Measurements from ENCODE around the gene ARHGEF17.
A peak's percentile ranks its signal among the peaks of the same experiment; 100 is the strongest.
"Not testable (repeated sequence)": the region's sequence is repeated elsewhere in the genome, so short reads cannot be mapped to it uniquely, and the experiment has no call there.

ARHGEF17 gene, protein sequence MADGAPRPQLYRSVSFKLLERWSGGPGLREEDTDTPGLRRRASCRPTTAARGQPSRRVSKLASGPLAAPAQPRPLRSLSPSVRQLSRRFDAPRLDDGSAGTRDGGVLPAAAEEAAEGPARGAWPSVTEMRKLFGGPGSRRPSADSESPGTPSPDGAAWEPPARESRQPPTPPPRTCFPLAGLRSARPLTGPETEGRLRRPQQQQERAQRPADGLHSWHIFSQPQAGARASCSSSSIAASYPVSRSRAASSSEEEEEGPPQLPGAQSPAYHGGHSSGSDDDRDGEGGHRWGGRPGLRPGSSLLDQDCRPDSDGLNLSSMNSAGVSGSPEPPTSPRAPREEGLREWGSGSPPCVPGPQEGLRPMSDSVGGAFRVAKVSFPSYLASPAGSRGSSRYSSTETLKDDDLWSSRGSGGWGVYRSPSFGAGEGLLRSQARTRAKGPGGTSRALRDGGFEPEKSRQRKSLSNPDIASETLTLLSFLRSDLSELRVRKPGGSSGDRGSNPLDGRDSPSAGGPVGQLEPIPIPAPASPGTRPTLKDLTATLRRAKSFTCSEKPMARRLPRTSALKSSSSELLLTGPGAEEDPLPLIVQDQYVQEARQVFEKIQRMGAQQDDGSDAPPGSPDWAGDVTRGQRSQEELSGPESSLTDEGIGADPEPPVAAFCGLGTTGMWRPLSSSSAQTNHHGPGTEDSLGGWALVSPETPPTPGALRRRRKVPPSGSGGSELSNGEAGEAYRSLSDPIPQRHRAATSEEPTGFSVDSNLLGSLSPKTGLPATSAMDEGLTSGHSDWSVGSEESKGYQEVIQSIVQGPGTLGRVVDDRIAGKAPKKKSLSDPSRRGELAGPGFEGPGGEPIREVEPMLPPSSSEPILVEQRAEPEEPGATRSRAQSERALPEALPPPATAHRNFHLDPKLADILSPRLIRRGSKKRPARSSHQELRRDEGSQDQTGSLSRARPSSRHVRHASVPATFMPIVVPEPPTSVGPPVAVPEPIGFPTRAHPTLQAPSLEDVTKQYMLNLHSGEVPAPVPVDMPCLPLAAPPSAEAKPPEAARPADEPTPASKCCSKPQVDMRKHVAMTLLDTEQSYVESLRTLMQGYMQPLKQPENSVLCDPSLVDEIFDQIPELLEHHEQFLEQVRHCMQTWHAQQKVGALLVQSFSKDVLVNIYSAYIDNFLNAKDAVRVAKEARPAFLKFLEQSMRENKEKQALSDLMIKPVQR (N-terminal part only)

DNA sequence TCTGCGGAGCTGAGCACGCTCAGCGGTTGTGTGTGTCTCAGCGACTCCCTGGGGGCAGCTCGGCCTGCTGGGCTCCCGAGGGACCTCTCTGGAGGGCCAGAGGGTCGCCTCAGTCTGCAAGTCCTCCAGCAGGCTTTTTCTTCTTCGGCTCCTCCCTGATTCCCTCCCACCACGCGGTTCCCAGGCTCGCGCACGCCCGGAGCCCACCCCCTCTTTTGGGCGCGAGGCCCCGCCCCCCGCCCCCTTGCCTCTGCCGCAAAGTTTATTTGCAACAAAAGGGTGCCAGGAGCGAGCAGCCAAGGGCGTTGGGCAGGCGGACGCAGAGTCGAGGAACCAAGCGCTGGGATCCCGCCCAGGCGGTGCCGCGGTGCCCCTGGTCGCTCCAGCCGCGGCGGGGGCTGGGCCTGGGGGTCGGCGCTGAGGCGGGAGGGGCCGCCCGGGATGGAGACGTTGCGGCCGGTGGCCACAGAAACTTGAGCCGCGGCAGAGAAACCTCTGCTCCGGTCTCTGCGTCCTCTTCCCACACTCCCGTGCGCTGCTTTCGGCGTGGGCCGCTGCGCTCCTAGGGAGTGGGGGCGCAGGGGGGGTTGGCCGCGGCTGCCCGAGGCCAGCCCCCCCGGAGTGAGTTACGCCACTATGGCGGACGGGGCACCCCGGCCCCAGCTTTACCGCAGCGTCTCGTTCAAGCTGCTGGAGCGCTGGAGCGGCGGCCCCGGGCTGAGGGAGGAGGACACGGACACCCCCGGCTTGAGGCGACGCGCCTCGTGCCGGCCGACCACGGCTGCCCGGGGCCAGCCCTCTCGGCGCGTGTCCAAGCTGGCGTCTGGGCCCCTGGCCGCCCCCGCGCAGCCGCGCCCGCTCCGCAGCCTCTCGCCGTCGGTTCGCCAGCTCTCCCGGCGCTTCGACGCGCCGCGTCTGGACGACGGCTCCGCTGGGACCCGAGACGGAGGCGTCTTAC lies at the start of gene ARHGEF17:
Gene ARHGEF17, plus strand, starts transcription at position 274 of the 958 bp plus-strand sequence. Its CDS starts 363 bp downstream, at position 637.
- peak; percentile 8 for DNase-seq (ENCODE audit: low read depth, low spot score)

DNA sequence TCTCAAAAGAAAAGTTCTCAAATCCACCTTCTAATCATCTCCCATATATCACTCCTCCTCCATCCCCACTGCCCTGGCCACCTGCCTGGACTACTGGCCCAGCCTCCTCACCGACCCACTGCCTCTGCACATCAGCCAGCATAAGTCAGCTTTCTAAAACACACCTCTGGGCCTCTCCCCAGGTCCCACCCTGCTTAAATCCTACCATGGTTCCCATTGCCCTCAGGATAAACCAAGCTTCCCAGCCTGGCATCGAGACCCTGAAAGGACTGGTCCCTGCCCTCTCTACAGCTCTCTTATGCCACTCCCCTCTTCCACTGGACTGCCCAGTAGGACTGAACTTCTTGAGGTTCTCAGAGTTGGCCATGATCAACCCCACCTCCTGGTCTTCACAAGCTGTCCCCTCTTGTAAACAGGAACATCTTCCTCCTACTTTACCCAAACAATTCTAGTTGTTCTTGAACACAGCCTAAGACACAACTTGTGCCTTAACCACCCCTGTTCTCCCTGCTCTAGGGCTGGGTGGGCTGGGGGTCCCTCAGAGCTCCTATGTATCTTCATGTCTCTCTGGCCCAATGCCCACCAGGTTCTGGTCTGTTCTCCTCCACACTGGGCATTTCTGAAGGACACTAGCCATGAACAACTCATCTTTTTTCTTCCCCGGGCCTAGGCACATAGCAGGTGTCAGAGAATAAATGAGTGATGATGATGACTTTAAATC lies 48.5 kb upstream of the ARHGEF17 start:
- no peak for DNase-seq (ENCODE audit: low read depth, low spot score)

DNA sequence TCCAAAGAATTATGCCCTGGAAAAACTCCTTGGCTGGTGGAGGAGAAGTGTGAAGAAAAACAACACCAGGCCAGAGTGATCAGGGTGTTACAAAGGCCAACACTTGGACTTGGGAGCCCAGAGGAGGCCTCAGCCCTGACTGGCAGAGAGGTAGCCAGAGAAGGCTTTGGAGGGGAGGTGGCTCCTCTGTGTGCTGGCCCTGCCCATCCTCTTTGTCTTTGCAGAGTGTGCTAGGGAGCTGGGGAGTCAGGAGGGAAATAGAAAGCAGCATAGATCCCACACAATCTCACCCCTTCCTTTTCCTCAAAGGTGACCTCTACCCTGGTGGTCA lies 48.0 kb upstream of the ARHGEF17 start:
- DNase-seq (ENCODE audit: low read depth, low spot score): no peak

DNA sequence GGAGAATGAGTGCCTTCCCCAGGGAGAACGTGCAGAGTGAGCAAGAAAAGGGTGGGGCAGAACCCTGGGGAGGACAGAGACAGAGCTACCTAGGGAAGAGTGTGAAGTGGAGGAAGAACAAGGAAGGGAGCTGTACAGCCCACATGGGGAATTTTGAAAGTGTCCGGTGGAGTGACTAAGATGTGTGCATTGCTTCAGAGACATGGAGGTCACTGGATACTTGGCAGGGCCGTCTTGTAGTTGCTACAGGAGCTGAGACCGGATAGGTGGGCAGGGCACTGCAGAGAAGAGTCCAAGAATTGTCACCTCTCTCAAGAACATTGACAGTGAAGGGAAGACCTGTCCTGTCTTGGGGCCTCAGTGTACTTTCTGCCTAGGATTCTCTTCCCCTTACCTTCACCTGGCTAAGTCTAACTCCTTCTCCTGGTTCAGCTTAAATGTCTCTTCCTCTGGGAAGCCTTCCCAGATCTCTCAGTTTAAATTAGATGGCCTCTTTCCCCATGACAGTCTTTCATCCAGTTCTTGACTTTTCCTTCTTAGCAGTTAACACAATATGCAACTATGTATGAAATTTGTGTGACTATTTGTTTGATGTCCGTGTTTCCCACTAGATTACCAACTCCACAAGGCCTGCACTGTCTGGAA lies 45.1 kb upstream of the ARHGEF17 start:
- DNase-seq (ENCODE audit: low read depth, low spot score): no peak

DNA sequence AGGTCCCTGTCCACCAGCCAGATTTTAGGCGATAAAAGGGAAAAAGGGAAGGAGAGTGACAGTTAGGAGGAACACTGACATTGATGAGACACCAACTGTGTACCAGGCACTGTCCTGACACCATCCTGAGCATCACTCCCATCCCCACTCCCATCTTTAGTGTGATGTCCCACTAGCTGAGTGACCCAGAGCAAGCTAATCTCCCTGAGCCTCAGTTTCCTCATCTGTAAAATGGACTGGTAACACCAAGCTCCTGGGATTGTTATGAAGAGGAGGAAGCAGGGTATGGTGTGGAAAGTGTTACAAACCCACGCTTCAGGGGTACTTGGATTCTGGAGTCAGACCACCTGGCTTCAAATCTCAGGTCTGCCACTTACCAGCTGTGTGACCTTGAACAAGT lies 44.4 kb upstream of the ARHGEF17 start:
- DNase-seq (ENCODE audit: low read depth, low spot score): no peak

DNA sequence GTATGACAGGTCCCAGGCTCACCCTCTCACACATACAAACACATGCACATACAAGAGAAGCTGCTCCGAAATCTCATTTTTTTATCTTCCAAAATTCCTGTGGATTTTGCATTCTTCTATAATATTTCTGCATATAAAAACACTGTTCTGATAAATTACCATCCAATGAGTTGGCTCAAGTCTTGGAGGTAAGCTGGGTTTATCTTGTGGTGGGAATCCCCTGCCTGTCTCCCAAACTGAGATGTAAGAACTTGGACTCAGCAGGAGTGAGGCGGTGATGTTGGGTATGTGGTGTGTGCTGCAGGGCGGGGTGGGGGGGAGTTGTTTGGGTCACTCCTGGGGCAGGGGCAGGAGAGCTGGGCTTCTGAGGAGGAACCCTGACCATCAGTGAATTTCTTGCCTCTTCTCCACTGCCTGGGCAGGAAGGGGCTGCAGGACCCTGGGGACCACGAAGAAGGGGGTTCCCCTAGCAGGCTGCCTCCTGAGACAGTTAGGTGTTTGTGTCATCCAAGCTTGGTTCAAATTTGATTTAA lies 42.7 kb upstream of the ARHGEF17 start:
- no peak for DNase-seq (ENCODE audit: low read depth, low spot score)

DNA sequence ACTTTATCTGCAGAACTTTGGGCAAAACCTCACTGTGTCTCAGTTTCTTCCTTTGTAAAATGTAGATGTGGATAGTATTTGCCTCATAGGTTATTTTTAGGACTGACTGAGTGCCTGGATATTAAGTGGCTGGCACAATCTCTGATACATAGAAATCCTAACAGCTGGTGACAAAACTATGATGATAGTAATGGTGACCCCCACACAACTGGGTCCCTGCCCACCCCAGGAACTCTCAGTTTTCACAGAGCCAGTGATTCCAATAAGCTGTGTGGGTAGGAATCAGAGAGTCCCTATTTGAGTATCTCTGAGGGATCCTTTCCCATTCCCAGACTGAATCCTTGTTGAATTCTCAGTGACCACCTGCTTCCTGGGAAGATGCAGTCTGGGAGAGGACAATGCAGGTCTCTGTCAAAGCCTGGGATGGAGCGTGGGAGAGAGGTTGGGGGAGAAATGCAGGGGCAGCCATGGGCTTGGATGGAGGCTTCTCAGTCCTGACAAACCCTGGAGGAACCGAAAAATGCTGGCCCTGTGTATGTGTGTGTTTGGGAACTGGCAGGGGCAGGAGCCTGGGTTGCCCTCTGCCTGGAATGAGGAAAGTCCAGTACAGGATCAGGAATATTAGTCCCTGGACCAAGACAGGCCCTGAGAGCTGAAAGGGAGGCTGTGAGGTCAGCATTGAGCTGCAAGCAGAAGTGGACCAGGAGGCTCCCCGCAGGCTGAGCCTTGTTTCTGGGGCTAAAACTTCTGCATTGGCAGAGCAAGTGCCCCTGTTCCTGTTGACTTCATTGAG lies 42.0 kb upstream of the ARHGEF17 start:
- no peak for DNase-seq (ENCODE audit: low read depth, low spot score)

DNA sequence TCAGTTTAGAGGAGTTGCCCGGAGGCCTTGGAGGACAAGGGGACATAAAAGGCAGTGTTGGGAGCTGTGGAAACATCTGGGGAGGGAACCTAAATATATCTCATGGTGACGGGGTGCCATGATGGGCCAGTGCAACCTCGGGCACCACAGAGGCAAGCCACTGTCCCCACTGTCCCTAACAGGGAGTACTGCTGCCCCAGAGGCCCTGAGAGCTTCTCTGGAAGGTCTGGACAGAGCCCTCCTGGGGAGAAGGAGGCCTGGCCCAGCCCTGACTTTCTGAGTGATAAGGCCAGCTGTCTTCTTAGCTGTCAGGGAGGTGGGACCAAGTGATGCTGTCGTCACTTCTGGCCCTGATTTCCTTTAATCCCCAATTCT lies 41.4 kb upstream of the ARHGEF17 start:
- DNase-seq (ENCODE audit: low read depth, low spot score): no peak

DNA sequence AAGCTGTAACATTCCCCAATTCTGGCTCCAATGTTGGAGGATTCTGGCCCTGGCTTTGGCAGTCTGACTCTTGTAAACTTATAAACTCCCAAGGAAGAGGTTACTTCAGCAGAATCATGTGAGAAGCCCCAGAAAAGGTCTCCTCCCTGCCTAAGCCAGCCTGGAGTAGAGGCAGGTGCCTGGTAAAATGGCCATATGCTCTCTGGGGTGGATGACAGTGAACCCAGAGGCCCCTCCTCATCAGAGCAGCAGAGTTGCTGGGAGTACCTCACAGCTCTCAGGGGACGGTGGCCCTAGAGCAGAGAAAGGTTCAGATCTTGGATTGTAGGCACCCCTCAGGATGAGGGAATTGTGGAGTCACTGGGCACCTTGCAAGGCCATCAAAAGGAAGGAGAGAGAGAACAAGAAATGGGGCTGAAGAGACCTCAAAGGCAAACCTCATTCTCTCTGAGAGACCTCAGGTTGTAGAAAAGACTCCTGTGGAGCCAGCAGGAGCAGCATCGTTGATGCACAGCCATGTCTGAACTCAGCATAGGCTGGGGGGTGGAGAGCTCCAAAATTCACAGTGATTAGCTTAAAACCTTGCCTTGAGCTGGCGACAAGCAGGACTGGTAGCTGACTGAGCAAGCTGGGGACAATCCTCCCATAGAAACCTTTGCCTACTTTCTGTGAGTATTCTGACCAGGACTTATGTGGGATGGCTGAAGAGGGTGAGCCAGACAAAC lies 40.8 kb upstream of the ARHGEF17 start:
- no peak for DNase-seq (ENCODE audit: low read depth, low spot score)

DNA sequence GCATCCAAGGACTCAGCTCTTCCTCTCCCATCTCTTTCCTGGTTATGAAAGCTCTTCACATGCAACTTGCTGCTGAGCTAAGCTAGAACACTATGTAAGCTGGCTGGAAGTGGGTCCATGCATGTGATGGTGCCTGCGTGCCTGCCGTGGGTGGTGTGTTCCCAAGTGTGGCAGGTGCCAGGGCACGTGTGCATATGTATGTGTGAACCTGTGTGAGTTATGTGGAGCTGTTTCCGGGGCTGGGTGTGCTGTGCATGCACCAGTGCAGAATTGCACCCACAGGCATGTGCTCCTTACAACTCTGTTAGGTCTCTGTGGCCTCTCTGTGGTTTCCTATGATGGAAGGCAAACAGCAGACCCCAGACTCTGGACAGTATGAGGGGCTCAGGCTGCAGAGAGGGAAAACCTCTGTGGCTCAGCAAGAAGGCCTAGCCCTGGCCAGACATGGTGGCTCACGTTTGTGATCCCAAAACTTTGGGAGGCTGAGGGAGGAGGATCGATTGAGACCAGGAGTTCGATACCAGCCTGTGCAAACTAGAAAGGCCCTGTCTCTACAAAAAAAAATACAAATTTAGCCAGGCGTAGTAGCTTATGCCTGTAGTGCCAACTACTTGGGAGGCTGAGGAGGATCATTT lies 40.1 kb upstream of the ARHGEF17 start:
- DNase-seq (ENCODE audit: low read depth, low spot score): no peak

DNA sequence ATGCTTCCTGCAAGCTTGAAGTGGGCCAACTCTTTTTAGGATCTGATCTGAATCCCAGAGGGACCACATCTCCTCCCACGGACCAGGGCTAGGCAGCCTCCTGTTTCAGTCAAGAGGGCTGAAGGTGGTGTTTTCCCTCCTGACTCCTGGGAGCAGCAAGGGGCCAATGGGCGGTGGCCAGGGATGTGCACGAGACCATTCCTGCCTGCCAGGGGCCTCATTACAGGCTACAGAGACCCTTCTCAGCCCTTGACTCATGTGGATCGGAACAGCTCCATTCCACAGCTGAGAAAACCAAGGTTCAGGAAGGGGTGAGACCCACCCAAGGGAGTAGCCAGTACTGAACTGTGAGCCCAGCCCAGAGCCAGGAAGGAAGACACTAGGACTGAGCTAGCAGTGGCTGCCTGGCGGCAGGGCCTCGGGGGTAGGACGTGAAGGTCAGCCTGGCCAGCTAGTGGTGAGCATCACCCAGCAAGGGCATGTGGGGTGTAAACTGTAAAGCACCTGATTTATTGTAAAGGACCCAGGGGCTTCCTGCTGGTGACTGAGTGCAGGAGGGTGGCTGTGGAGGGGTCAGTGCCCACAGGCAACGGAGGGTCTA lies 39.3 kb upstream of the ARHGEF17 start:
- no peak for DNase-seq (ENCODE audit: low read depth, low spot score)

DNA sequence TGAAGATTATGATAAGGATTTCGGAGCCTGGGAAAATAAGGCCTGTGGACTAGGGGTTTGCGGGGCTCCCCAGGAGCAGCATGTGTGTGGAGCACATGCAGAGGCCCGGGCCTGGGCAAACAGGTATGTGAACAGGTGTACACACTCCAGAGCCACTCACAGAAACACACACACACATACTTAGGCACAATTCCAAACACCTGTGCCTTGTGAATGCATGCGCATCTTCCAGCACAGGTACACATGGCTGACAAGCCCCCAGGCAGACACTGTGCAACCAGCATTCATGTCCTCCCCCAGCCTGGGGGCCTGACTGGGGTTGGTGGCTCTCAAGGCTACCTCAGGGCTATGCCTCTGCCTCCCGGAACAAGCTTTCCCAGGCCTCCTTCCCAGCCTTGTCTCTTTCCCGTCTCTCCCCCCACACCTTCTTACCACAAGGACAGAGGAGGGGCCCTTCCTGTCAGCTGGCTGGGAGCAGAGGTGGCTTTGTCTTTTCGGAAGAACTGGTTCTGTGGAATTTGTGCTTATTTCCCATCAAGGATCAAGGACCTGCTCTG lies 38.5 kb upstream of the ARHGEF17 start:
- no peak for DNase-seq (ENCODE audit: low read depth, low spot score)

DNA sequence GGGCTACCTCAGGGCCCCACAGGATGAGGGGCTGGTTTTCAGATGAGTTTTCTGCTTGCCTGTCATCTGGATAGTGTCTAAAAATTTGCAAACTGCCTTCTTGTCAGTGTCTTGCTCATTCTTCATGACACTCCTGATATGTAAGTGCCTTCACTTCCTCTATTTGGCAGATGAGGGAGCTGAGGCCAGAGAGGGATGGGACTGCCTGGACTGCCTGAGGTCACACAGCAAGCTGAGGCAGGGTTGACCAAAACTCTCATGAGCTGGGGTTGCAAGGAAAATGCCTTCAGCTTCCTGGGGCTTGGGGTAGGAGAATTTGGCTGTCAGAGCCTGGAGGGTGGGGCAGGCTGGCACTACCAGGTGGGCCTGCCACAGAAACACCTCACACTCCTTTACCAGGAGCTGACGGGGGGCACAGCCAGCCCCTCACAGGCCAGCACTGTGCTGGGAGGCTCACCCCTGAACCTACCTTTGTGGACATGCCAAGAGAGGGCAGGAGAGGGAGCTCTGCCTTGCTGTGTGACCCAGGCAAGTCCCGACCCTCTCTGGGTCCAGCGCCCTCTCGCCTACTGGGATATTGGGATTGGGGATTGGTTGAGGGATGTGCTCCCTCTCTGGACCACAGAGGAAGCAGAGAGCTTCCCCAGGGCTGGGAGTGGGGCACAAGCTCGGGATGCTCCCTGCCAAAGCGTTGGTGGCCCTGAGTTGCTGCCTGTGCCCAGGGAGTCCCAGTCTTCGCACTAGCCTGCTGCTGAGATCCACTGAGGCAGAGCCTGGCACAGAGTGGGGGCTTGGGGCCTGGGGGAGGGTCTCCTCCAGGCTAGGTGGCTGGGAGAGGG lies 37.8 kb upstream of the ARHGEF17 start:
- DNase-seq (ENCODE audit: low read depth, low spot score): no peak

DNA sequence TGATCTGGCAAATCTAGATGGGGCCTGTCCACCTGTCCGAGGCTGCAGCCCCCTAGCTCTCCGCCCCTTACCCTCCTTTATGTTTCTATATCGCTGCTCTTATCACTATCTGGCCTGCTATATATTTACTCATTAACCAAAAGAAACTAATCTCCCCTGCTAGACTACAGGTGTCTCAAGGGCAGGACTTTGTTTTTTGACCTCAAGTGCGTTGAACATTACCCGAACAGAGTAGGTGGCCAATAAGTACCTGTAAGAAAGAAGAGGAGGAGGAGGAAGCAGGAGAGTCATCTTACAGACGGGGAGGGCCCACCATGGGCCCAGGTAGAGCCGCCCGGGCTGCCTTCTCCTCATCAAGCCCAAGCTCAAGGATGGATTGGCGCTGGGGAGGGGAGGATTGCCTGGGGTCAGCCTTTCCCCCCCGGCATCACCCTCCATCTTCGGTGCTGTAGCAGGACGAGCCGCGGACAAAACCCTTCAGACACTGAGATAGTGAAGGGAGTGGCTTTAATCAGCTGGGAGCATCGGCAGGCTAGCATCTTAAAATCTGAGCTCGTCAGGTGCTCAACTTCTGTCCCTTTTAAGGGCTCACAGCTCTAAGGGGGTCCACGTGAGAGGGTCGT lies 37.1 kb upstream of the ARHGEF17 start:
- DNase-seq (ENCODE audit: low read depth, low spot score): no peak

DNA sequence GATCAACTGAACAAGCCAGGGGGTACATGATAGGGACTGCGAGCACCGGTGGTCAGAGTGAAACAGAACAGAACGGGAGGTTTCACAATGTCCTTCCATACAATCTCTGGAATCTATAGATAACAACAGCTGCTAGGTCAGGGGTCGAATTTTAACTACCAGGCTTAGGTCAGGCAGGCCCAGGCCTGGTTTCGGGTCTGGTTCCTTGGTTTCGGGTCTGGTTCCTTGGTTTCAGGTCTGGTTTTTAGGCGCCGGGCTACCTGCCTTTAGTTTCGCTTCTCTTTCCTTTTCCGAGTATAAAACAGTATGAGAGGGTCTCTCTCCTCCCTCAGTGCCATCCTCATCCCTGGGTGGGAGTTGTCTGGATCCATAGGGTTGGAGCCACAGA lies 36.6 kb upstream of the ARHGEF17 start:
- DNase-seq (ENCODE audit: low read depth, low spot score): not testable (repeated sequence)

All from activated naive CD8-positive, alpha-beta T cell treated with anti-CD3 and anti-CD28 coated beads, Interleukin-2, amount 50 U/mL, for 16 hours (primary cell).